Cardiac fibroblast (primary cell): Measurements from ENCODE around the gene NCAPH2.
A peak's percentile ranks its signal among the peaks of the same experiment; 100 is the strongest.

Source experiments
- DNase-seq, 2 donors: peaks; one replicate each; pipeline versions ENCODE4 v3.0.0 to v3.0.0-alpha.2; 2010; ENCODE audit warnings: low read depth in 2 of 2
- H3K4me3 ChIP-seq, 2 donors: replicated peaks in 1 of 2; 1 replicate in 1 of 2; 2 replicates in 1 of 2; pipeline ENCODE4 v1.5.1; 2011; ENCODE audit warnings: low read depth in 2 of 2, low read length in 2 of 2, mild to moderate bottlenecking in 2 of 2, moderate library complexity in 1 of 2
- CTCF ChIP-seq: IDR thresholded peaks from one replicate; pipeline ENCODE4 v1.5.1; 2011; ENCODE audit warnings: low read depth, mild to moderate bottlenecking, low read length, inconsistent platforms

The NCAPH2 gene

GRCh38 chr22:50507991-50508884, at the start of gene NCAPH2:
TSS of gene NCAPH2 (plus strand) at chr22:50508224. CDS start at chr22:50508338, 114 bp downstream.
- peak within 1 kb of the TSS; percentile 96 to 99 for H3K4me3 ChIP-seq
- DNase-seq, result peak; percentile 98

GRCh38 chr22:50459016-50459415, 49.0 kb upstream of the NCAPH2 start:
- H3K4me3 ChIP-seq, result no peak overlapping the region
- no peak for DNase-seq
- no peak for TF ChIP-seq CTCF

More at GRCh38 chr22:50507991-50508884, at the start of gene NCAPH2:
- no peak for TF ChIP-seq CTCF

GRCh38 chr22:50459496-50460140, 48.4 kb upstream of the NCAPH2 start:
- no peak for DNase-seq
- TF ChIP-seq CTCF, result no peak
- H3K4me3 ChIP-seq, result no peak overlapping the region

GRCh38 chr22:50460938-50461337, 47.1 kb upstream of the NCAPH2 start:
- DNase-seq, result no peak
- no peak overlapping the region for H3K4me3 ChIP-seq
- TF ChIP-seq CTCF, result no peak

GRCh38 chr22:50461536-50461935, 46.5 kb upstream of the NCAPH2 start:
- H3K4me3 ChIP-seq, result no peak overlapping the region
- no peak for DNase-seq
- no peak for TF ChIP-seq CTCF

- no peak for DNase-seq
- no peak for TF ChIP-seq CTCF
- H3K4me3 ChIP-seq, result no peak overlapping the region
These were observed 46.0 kb upstream of the NCAPH2 start for GRCh38 chr22:50461979-50462540.
